G401.6 (cell line): ENCODE measurements around the gene NFKBIL1.
A peak's percentile ranks its signal among the peaks of the same experiment; 100 is the strongest.
"Not testable (repeated sequence)": the region's sequence is repeated elsewhere in the genome, so short reads cannot be mapped to it uniquely, and the experiment has no call there.

Experiments used
- FAIRE-seq: peaks from 2 replicates; lab custom pipeline; 2012; peaks lifted over from hg19 to GRCh38; lab: Jason Lieb, UNC

NFKBIL1 gene

GRCh38 chr6:31546958-31547726 lies at the start of gene NFKBIL1:
NFKBIL1 (plus strand) TSS chr6:31547608; CDS start chr6:31547695, 87 bp downstream.
- peak; percentile 88 for FAIRE-seq

GRCh38 chr6:31498748-31499147 lies 48.7 kb upstream of the NFKBIL1 start:
- no peak for FAIRE-seq

- not testable (repeated sequence) for FAIRE-seq
Measured at GRCh38 chr6:31499648-31500047, 47.8 kb upstream of the NFKBIL1 start.

- no peak for FAIRE-seq
Measured at GRCh38 chr6:31502586-31502985, 44.8 kb upstream of the NFKBIL1 start.

GRCh38 chr6:31509036-31509435 lies 38.4 kb upstream of the NFKBIL1 start:
- not testable (repeated sequence) for FAIRE-seq

GRCh38 chr6:31510007-31510406 lies 37.4 kb upstream of the NFKBIL1 start:
- no peak for FAIRE-seq

GRCh38 chr6:31513456-31514165 lies 33.8 kb upstream of the NFKBIL1 start:
- FAIRE-seq, result no peak

GRCh38 chr6:31521835-31522234 lies 25.6 kb upstream of the NFKBIL1 start:
- no peak for FAIRE-seq

- no peak for FAIRE-seq
Measured at GRCh38 chr6:31525553-31525931, 21.9 kb upstream of the NFKBIL1 start.

- FAIRE-seq, result no peak
Measured at GRCh38 chr6:31525932-31526591, 21.3 kb upstream of the NFKBIL1 start.

- no peak for FAIRE-seq
Measured at GRCh38 chr6:31528307-31528777, 19.1 kb upstream of the NFKBIL1 start.

GRCh38 chr6:31528821-31529328 lies 18.5 kb upstream of the NFKBIL1 start, which contains the start of gene MCCD1:
MCCD1 (plus strand) TSS chr6:31528962; CDS start chr6:31529015, 53 bp downstream.
- FAIRE-seq, result no peak

- FAIRE-seq, result no peak
Measured at GRCh38 chr6:31529329-31530150, 17.9 kb upstream of the NFKBIL1 start.

GRCh38 chr6:31530659-31531058 lies 16.7 kb upstream of the NFKBIL1 start:
- no peak for FAIRE-seq

- FAIRE-seq, result no peak
Measured at GRCh38 chr6:31531162-31531561, 16.2 kb upstream of the NFKBIL1 start.

GRCh38 chr6:31531771-31532643 lies 15.4 kb upstream of the NFKBIL1 start:
- FAIRE-seq, result no peak

- no peak for FAIRE-seq
Measured at GRCh38 chr6:31532644-31533454, 14.6 kb upstream of the NFKBIL1 start.

GRCh38 chr6:31533455-31533841 lies 14.0 kb upstream of the NFKBIL1 start:
- FAIRE-seq, result no peak

GRCh38 chr6:31534011-31534410 lies 13.4 kb upstream of the NFKBIL1 start:
- FAIRE-seq, result no peak

- no peak for FAIRE-seq
Measured at GRCh38 chr6:31534521-31535040, 12.8 kb upstream of the NFKBIL1 start.
